H9 (cell line): ENCODE measurements around the gene SSBP3. TPM values are rescaled to one million over a fixed set of nuclear protein-coding genes. Genes with fewer than 3 reads are reported as not detected.

Experiments
- DNase-seq: peaks from one replicate; pipeline ENCODE4 v3.0.0-alpha.2; 2017
- H2AFZ ChIP-seq: one replicate; pipeline ENCODE4 v1.6.1; 2013; ENCODE audit warnings: mild to moderate bottlenecking, low read length, control low read depth, moderate library complexity
- H2AK5ac ChIP-seq: 2 replicates; pipeline ENCODE4 v1.6.1; 2013; ENCODE audit warnings: low read length, control low read depth, mixed read lengths; ENCODE audit not compliant: insufficient read length
- H2BK120ac ChIP-seq: one replicate; pipeline ENCODE4 v1.6.1; 2013; ENCODE audit warnings: low read depth, mild to moderate bottlenecking, low read length, control low read depth, inconsistent platforms; ENCODE audit not compliant: poor library complexity, severe bottlenecking
- H2BK12ac ChIP-seq: 2 replicates; pipeline ENCODE4 v1.6.1; 2013; ENCODE audit warnings: low read length, control low read depth, mixed read lengths, low read depth; ENCODE audit not compliant: insufficient read length
- H2BK15ac ChIP-seq: 2 replicates; pipeline ENCODE4 v1.6.1; 2013; ENCODE audit warnings: low read depth, low read length, control low read depth
- H2BK20ac ChIP-seq: one replicate; pipeline ENCODE4 v1.6.1; 2013; ENCODE audit warnings: low read depth, mild to moderate bottlenecking, low read length, control low read depth, inconsistent platforms; ENCODE audit not compliant: poor library complexity, severe bottlenecking
- H2BK5ac ChIP-seq: 2 replicates; pipeline ENCODE4 v1.6.1; 2013; ENCODE audit warnings: low read length, control low read depth, mixed read lengths; ENCODE audit not compliant: insufficient read length
- H3K14ac ChIP-seq: 2 replicates; pipeline ENCODE4 v1.6.1; 2013; ENCODE audit warnings: low read length, control low read depth; ENCODE audit not compliant: insufficient read depth
- H3K18ac ChIP-seq: 2 replicates; pipeline ENCODE4 v1.6.1; 2013; ENCODE audit warnings: low read depth, mild to moderate bottlenecking, mixed read lengths, low read length, control low read depth; ENCODE audit not compliant: insufficient read length
- H3K23ac ChIP-seq: 2 replicates; pipeline ENCODE4 v1.6.1; 2013; ENCODE audit warnings: low read length, control low read depth, mixed read lengths, low read depth; ENCODE audit not compliant: insufficient read length
- H3K23me2 ChIP-seq: 2 replicates; pipeline ENCODE4 v1.6.1; 2013; ENCODE audit warnings: low read depth, mild to moderate bottlenecking, mixed read lengths, low read length, control low read depth; ENCODE audit not compliant: insufficient read length, poor library complexity, severe bottlenecking
- H3K27ac ChIP-seq: 2 replicates; pipeline ENCODE4 v1.5.1; 2013; ENCODE audit warnings: low read length, control low read depth, mixed read lengths, low read depth; ENCODE audit not compliant: insufficient read length
- H3K27me3 ChIP-seq: 2 replicates; pipeline ENCODE4 v1.6.1; 2013; ENCODE audit warnings: low read length, control low read depth, inconsistent platforms; ENCODE audit not compliant: insufficient read depth
- H3K4ac ChIP-seq: 2 replicates; pipeline ENCODE4 v1.6.1; 2013; ENCODE audit warnings: low read depth, mild to moderate bottlenecking, control low read depth, inconsistent platforms, low read length, moderate library complexity
- H3K4me1 ChIP-seq: 2 replicates; pipeline ENCODE4 v1.6.1; 2013; ENCODE audit warnings: low read length, control low read depth, inconsistent platforms; ENCODE audit not compliant: insufficient read depth
- H3K4me2 ChIP-seq: 2 replicates; pipeline ENCODE4 v1.6.1; 2013; ENCODE audit warnings: low read length, control low read depth, mixed read lengths; ENCODE audit not compliant: insufficient read length, insufficient read depth
- H3K56ac ChIP-seq: 2 replicates; pipeline ENCODE4 v1.6.1; 2013; ENCODE audit warnings: low read depth, mild to moderate bottlenecking, mixed read lengths, low read length, control low read depth; ENCODE audit not compliant: insufficient read length
- H3K79me1 ChIP-seq: 2 replicates; pipeline ENCODE4 v1.6.1; 2013; ENCODE audit warnings: low read depth, mild to moderate bottlenecking, moderate library complexity, low read length, control low read depth, inconsistent platforms; ENCODE audit not compliant: insufficient read depth, poor library complexity, severe bottlenecking
- H3K79me2 ChIP-seq: 2 replicates; pipeline ENCODE4 v1.6.1; 2013; ENCODE audit warnings: low read length, control low read depth, inconsistent platforms; ENCODE audit not compliant: insufficient read depth
- H3K9ac ChIP-seq: 2 replicates; pipeline ENCODE4 v1.6.1; 2013; ENCODE audit warnings: low read length, control low read depth, mixed read lengths; ENCODE audit not compliant: insufficient read length; ENCODE audit errors: extremely low read depth
- H3K9me3 ChIP-seq: one replicate; pipeline ENCODE4 v1.6.1; 2013; ENCODE audit warnings: low read depth, low read length, inconsistent platforms; ENCODE audit not compliant: control insufficient read depth
- H3T11ph ChIP-seq: one replicate; pipeline ENCODE4 v1.6.1; 2013; ENCODE audit warnings: mild to moderate bottlenecking, low read length, control low read depth, inconsistent platforms
- H4K20me1 ChIP-seq: one replicate; pipeline ENCODE4 v1.6.1; 2013; ENCODE audit not compliant: control insufficient read depth, insufficient read length, insufficient read depth
- H4K5ac ChIP-seq: 2 replicates; pipeline ENCODE4 v1.6.1; 2013; ENCODE audit warnings: low read depth, mild to moderate bottlenecking, mixed read lengths, low read length, control low read depth; ENCODE audit not compliant: insufficient read length
- H4K8ac ChIP-seq: replicated peaks from 2 replicates; pipeline ENCODE4 v1.6.1; 2013; ENCODE audit warnings: low read length, control low read depth, mixed read lengths, low read depth; ENCODE audit not compliant: insufficient read length
- H4K91ac ChIP-seq: 2 replicates; pipeline ENCODE4 v1.6.1; 2013; ENCODE audit warnings: low read depth, mild to moderate bottlenecking, moderate library complexity, mixed read lengths, low read length, control low read depth; ENCODE audit not compliant: insufficient read length
- H3K27ac Mint-ChIP-seq, 3 experiments: 2 replicates in 2 of 3; 3 replicates in 1 of 3; pipeline ENCODE4 v1.8.0; 2020 to 2021; ENCODE audit warnings: mixed read lengths in 3 of 3, mild to moderate bottlenecking in 1 of 3, moderate library complexity in 1 of 3
- H3K27me3 Mint-ChIP-seq: 2 replicates; pipeline ENCODE4 v1.8.0; 2021; ENCODE audit warnings: low read depth, mild to moderate bottlenecking, moderate library complexity, mixed read lengths
- H3K36me3 Mint-ChIP-seq, 3 experiments: 2 replicates in 2 of 3; 3 replicates in 1 of 3; pipeline ENCODE4 v1.8.0; 2020 to 2021; ENCODE audit warnings: low read depth in 3 of 3, mixed read lengths in 3 of 3; ENCODE audit not compliant: insufficient read depth in 1 of 3
- H3K4me1 Mint-ChIP-seq, 2 experiments: 2 replicates each; pipeline ENCODE4 v1.8.0; 2020; ENCODE audit warnings: mixed read lengths in 2 of 2
- H3K4me3 Mint-ChIP-seq, 2 experiments: 2 replicates in 1 of 2; 3 replicates in 1 of 2; pipeline ENCODE4 v1.8.0; 2020 to 2021; ENCODE audit warnings: mild to moderate bottlenecking in 2 of 2, mixed read lengths in 2 of 2, moderate library complexity in 1 of 2
- H3K9me3 Mint-ChIP-seq, 2 experiments: 2 replicates in 1 of 2; 3 replicates in 1 of 2; pipeline ENCODE4 v1.8.0; 2020; ENCODE audit warnings: mild to moderate bottlenecking in 2 of 2, mixed read lengths in 2 of 2, moderate library complexity in 1 of 2
- WGBS: extraction: QIAGEN DNeasy Blood & Tissue Kit; methylation state at CpG from one replicate; pipeline ENCODE4 v1.1.7; 2013; ENCODE audit warnings: missing lambda C conversion rate, low lambda C conversion rate, mixed read lengths; ENCODE audit not compliant: insufficient read length; ENCODE audit errors: extremely low coverage; 5-methylcytosine and 5-hydroxymethylcytosine counted together
- total RNA-seq: library from RNA; stranded (reverse); gene quantifications from 2 replicates; pipeline ENCODE4 v1.2.1, GENCODE V29; 2021
- TF ChIP-seq, protein P1 (sequence below): fragments of 200-600 bp; sonication (generic); conservative IDR thresholded peaks from 3 replicates; pipeline ENCODE4 v1.8.0; 2021; ENCODE audit warnings: antibody characterized with exemption, mild to moderate bottlenecking

Gene SSBP3
- total RNA-seq, 1 experiment from 2014 or later: 126 TPM

DNA sequence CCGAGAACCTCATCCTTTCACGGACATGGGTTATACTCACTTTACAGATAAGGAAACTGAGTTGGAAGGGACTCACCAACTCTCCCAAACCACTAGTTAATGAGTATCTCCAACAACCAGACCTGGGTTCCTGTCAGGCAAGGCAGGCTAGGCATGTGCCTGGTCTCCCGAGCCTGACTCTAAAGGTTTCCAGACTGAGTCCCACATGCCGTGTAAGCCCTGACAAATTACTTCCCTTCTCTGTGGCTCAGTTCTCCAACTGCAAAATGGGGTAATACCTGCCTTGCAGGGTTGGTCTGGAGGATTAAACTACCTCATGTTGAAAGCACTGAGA, 34.3 kb downstream of the SSBP3 start:
- Histone ChIP-seq H2BK120ac (no peak overlapping the region), H3K27ac (no peak overlapping the region), H3K79me1 (peaks cover 5% of the 10 kb centered on the region), H2BK20ac (no peak overlapping the region), H2BK5ac (no peak overlapping the region), H3K18ac (no peak overlapping the region), H4K20me1 (no peaks in the 10 kb centered on the region), H4K91ac (no peak overlapping the region), H4K5ac (no peak overlapping the region), H3K79me2 (peaks cover 44% of the 10 kb centered on the region; the same call in 1 of the 2 replicates), H2AK5ac (no peak overlapping the region), H3K14ac (no peak overlapping the region), H3K23ac (no peak overlapping the region), H4K8ac (no peak overlapping the region), H3K27me3 (no peaks in the 10 kb centered on the region), H2AFZ (no peak overlapping the region), H3K4ac (no peak overlapping the region), H3K9ac (no peak overlapping the region), H2BK15ac (no peak overlapping the region), H3T11ph (no peak overlapping the region), H2BK12ac (no peak overlapping the region), H3K23me2 (no peaks in the 10 kb centered on the region), H3K4me1 (peaks cover 23% of the 10 kb centered on the region; the same call in 1 of the 2 replicates), H3K4me2 (no peak overlapping the region), H3K56ac (no peak overlapping the region), H3K9me3 (no peaks in the 10 kb centered on the region)
- no peak for DNase-seq
- Mint-ChIP-seq H3K27ac (peak overlapping the region; percentile 7 to 87 (median 37); a peak in 4 of 7 replicates), H3K27me3 (no peaks in the 10 kb centered on the region), H3K4me1 (peaks cover 63 to 72% of the 10 kb centered on the region in 2 experiments), H3K9me3 (no peaks in the 10 kb centered on the region), H3K4me3 (no peak overlapping the region), H3K36me3 (peaks cover 22 to 44% (median 26%) of the 10 kb centered on the region in 3 experiments; a peak in 6 of 7 replicates)
- TF ChIP-seq, protein P1, sequence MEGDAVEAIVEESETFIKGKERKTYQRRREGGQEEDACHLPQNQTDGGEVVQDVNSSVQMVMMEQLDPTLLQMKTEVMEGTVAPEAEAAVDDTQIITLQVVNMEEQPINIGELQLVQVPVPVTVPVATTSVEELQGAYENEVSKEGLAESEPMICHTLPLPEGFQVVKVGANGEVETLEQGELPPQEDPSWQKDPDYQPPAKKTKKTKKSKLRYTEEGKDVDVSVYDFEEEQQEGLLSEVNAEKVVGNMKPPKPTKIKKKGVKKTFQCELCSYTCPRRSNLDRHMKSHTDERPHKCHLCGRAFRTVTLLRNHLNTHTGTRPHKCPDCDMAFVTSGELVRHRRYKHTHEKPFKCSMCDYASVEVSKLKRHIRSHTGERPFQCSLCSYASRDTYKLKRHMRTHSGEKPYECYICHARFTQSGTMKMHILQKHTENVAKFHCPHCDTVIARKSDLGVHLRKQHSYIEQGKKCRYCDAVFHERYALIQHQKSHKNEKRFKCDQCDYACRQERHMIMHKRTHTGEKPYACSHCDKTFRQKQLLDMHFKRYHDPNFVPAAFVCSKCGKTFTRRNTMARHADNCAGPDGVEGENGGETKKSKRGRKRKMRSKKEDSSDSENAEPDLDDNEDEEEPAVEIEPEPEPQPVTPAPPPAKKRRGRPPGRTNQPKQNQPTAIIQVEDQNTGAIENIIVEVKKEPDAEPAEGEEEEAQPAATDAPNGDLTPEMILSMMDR: no peak
- no CpG with 5 or more reads among the region's 4 CpGs for WGBS
